Measurements from ENCODE around the gene CPNE5.

- TF ChIP-seq POLR2A (IDR thresholded peaks at IDR 0.05) (no peak), CTCF (IDR thresholded peaks at IDR 0.05) (no peak)
Observed at GRCh38 chr6:36766399-36766945, 72.8 kb downstream of the CPNE5 start.
